ENCODE measurements around the gene BEX4.

DNA sequence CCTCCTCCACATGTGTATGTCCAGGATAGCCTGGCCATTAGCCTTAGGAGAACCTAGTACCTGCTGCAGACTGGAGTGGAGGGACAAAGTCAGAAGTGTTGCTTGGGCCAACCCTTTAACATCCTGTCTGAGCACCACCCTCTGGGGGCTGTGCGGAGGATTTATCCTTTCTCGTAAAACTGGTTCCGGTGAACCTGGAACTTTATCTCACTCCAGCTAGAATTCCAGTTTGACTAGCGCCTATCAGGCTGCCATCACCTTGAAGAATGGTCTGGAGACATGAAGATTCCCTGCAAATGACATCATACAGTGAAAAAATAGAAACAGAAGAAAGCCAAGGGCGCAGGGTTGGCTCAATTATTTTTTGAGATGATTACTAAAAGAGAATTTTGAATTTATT, 36.1 kb downstream of the BEX4 start:
- TF ChIP-seq, protein P1, sequence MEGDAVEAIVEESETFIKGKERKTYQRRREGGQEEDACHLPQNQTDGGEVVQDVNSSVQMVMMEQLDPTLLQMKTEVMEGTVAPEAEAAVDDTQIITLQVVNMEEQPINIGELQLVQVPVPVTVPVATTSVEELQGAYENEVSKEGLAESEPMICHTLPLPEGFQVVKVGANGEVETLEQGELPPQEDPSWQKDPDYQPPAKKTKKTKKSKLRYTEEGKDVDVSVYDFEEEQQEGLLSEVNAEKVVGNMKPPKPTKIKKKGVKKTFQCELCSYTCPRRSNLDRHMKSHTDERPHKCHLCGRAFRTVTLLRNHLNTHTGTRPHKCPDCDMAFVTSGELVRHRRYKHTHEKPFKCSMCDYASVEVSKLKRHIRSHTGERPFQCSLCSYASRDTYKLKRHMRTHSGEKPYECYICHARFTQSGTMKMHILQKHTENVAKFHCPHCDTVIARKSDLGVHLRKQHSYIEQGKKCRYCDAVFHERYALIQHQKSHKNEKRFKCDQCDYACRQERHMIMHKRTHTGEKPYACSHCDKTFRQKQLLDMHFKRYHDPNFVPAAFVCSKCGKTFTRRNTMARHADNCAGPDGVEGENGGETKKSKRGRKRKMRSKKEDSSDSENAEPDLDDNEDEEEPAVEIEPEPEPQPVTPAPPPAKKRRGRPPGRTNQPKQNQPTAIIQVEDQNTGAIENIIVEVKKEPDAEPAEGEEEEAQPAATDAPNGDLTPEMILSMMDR (conservative IDR thresholded peaks at IDR 0.05 in 1 of 2, IDR thresholded peaks at IDR 0.05 in 1 of 2; ENCODE audit: low read depth in 1 of 2, low read length in 2 of 2) = no peak
- TF ChIP-seq EZH2 (IDR thresholded peaks at IDR 0.05; ENCODE audit: low read length, missing control alignments) = no peak
